K562 (cell line): ENCODE measurements around the gene LRP2. TPM values are rescaled to one million over a fixed set of nuclear protein-coding genes. Genes with fewer than 3 reads are reported as not detected.

ENCODE experiments used
- DMBX1 ChIP-seq: fragments of 250-450 bp; sonication (Bioruptor Pico); IDR thresholded peaks from 2 replicates; pipeline ENCODE4 v1.8.0; 2022; ENCODE audit warnings: inconsistent platforms, mild to moderate bottlenecking, moderate library complexity, borderline replicate concordance
- NONO ChIP-seq, 2 experiments: fragments of 200-400 bp in 1 of 2; fragments of 450-650 bp in 1 of 2; formaldehyde crosslinking in 1 of 2; IDR thresholded peaks; 2 replicates each; pipeline ENCODE4 v1.6.1; 2017; ENCODE audit warnings: low read depth in 2 of 2, mild to moderate bottlenecking in 2 of 2, moderate library complexity in 2 of 2, low read length in 1 of 2
- PHB2 ChIP-seq: fragments of 450-650 bp; IDR thresholded peaks from 2 replicates; pipeline ENCODE4 v1.6.1; 2017; ENCODE audit warnings: low read depth
- SP2 ChIP-seq: IDR thresholded peaks from 2 replicates; pipeline ENCODE4 v1.6.1; 2011; ENCODE audit warnings: mild to moderate bottlenecking, low read depth, low read length, moderate library complexity; ENCODE audit not compliant: poor library complexity, severe bottlenecking; ENCODE audit errors: extremely low read depth
- SRSF9 ChIP-seq: fragments of 200-400 bp; formaldehyde crosslinking; IDR thresholded peaks from 2 replicates; pipeline ENCODE4 v1.6.1; 2017; ENCODE audit warnings: low read depth, low read length, borderline replicate concordance
- TEAD4 ChIP-seq, 2 experiments: sonication (generic) in 1 of 2; formaldehyde crosslinking in 1 of 2; IDR thresholded peaks; 2 replicates each; pipeline versions ENCODE4 v1.6.1 to v1.8.0; 2012 to 2022; ENCODE audit warnings: borderline replicate concordance in 1 of 2, inconsistent platforms in 1 of 2, low read length in 1 of 2, mild to moderate bottlenecking in 1 of 2, missing genetic modification reagents in 1 of 2
- polyA plus RNA-seq, 8 experiments: library from polyadenylated mRNA; depleted of rRNA in 4 of 8; stranded (reverse) in 5 of 8; unstranded in 3 of 8; fragments of >200 nt; fragmentation: Nextera tagmentation in 2 of 8; fragmentation: Illumina TruSeq in 1 of 8; extraction: Ambion mirVana in 2 of 8; extraction: Trizol in 1 of 8; gene quantifications; 2 replicates each; pipeline versions ENCODE4 v1.2.1 to v1.2.3, GENCODE V29; 2011 to 2014; ENCODE audit warnings: inconsistent platforms in 1 of 8, missing spikeins in 1 of 8
- total RNA-seq, 7 experiments: library from RNA; depleted of rRNA in 6 of 7; stranded (reverse); fragments of >200 nt in 6 of 7; fragmentation: Illumina TruSeq in 2 of 7; extraction: Trizol in 2 of 7; gene quantifications; 2 replicates each; pipeline versions ENCODE4 v1.2.1 to v1.2.3, GENCODE V29; 2011 to 2021; ENCODE audit warnings: low replicate concordance in 1 of 7
- TF ChIP-seq, protein P1 (sequence below), 2 experiments: fragments of 450-650 bp; IDR thresholded peaks; 2 replicates each; pipeline ENCODE4 v1.6.1; 2016; ENCODE audit warnings: mild to moderate bottlenecking in 2 of 2, borderline replicate concordance in 1 of 2, low read depth in 1 of 2, moderate library complexity in 1 of 2
- TF ChIP-seq, protein P2 (sequence below): fragments of 450-650 bp; formaldehyde crosslinking; conservative IDR thresholded peaks from 2 replicates; pipeline ENCODE4 v1.4.0; 2022; ENCODE audit warnings: mild to moderate bottlenecking, missing genetic modification characterization
- TF ChIP-seq, protein P3 (sequence below), 2 experiments: fragments of 450-650 bp; IDR thresholded peaks; 2 replicates each; pipeline ENCODE4 v1.6.1; 2018; ENCODE audit warnings: mild to moderate bottlenecking in 2 of 2, low read depth in 1 of 2; ENCODE audit not compliant: partially characterized antibody in 2 of 2
- TF ChIP-seq, protein P4 (sequence below): fragments of 450-650 bp; formaldehyde crosslinking; IDR thresholded peaks from 2 replicates; pipeline ENCODE4 v1.4.0; 2020; ENCODE audit warnings: mild to moderate bottlenecking, moderate library complexity

Gene LRP2
- total and polyA plus RNA-seq, 9 of the 15 experiments (the other 6 are each of a cell fraction or from before 2014, with no cell fraction given) = 0.04 to 0.18 (median 0.11) TPM; not detected in 1

DNA sequence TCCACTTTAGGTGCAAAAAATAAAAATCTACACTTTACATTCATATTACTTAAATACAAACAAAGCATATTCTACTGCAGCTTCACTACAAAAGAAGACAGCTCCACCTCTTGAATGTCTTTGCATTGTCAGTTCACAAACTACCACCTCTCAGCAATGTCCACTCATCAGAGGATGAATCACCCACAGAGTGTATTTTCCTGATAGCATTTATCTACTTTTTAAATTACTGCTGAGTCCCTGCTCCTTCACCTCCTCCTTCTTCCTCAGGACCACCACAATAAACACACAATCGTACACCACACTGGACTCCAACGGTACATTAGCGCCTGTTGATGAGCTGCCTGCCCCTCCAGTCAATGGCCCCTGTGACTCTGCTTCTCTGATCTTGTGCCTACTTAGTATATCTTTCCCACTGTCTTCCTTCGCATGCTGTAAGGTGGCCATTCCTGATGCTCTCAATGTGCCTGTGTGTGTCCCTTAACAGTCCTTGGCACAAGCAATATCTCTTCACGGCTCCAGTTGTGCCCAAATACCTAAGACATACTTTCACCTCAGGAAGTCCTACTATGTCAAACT lies 172.0 kb downstream of the LRP2 start (continued):
- TF ChIP-seq, protein P1, sequence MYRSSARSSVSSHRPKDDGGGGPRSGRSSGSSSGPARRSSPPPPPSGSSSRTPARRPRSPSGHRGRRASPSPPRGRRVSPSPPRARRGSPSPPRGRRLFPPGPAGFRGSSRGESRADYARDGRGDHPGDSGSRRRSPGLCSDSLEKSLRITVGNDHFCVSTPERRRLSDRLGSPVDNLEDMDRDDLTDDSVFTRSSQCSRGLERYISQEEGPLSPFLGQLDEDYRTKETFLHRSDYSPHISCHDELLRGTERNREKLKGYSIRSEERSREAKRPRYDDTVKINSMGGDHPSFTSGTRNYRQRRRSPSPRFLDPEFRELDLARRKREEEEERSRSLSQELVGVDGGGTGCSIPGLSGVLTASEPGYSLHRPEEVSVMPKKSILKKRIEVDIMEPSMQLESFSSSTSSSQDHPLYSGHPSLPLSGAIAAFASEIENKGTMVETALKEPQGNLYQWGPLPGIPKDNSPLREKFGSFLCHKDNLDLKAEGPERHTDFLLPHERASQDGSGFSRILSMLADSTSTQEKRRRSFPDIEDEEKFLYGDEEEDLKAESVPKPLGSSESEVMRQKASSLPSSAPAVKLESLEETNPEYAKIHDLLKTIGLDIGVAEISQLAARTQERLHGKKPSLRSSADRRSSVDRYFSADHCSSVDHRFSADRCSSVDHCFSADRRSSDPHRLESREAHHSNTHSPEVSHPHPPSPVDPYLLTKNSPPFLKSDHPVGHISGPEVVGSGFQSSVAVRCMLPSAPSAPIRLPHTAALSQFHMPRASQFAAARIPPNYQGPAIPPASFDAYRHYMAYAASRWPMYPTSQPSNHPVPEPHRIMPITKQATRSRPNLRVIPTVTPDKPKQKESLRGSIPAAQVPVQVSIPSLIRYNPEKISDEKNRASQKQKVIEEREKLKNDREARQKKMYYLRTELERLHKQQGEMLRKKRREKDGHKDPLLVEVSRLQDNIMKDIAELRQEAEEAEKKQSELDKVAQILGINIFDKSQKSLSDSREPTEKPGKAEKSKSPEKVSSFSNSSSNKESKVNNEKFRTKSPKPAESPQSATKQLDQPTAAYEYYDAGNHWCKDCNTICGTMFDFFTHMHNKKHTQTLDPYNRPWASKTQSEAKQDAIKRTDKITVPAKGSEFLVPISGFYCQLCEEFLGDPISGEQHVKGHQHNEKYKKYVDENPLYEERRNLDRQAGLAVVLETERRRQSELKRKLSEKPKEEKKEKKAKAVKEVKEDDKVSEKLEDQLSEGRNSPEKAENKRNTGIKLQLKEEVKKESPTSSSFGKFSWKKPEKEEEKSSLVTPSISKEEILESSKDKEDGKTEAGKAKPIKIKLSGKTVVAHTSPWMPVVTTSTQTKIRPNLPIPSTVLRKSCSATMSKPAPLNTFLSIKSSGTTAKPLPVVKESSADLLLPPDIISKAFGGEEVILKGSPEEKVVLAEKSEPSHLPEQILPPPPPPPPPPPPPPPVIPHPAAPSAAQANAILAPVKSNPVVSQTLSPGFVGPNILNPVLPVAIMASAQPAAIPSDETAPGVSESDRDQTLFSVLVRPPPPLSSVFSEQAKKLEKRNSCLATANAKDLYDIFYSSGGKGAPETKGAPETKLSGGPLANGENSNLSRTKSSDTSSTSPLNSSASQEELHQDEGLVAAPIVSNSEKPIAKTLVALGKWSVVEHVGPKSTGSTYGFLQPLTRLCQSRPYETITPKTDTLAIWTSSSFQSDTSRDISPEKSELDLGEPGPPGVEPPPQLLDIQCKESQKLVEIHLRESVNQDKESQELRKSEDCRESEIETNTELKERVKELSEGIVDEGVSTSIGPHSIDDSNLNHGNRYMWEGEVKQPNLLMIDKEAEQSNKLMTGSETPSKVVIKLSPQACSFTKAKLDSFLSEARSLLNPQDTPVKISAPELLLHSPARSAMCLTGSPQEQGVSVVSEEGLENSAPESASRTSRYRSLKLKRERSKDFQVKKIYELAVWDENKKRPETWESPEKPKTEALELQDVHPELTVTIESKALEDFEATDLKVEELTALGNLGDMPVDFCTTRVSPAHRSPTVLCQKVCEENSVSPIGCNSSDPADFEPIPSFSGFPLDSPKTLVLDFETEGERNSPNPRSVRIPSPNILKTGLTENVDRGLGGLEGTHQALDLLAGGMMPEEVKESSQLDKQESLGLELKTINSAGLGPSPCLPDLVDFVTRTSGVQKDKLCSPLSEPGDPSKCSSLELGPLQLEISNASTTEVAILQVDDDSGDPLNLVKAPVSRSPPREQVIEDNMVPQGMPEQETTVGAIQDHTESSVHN (IDR thresholded peaks at IDR 0.05; ENCODE audit: borderline replicate concordance in 1 of 2, low read depth in 1 of 2) = no peak
- no peak for TF ChIP-seq SRSF9
- no peak for TF ChIP-seq PHB2
- no peak for TF ChIP-seq NONO (IDR thresholded peaks at IDR 0.05; ENCODE audit: low read depth in 2 of 2, low read length in 1 of 2)
- TF ChIP-seq, protein P2, sequence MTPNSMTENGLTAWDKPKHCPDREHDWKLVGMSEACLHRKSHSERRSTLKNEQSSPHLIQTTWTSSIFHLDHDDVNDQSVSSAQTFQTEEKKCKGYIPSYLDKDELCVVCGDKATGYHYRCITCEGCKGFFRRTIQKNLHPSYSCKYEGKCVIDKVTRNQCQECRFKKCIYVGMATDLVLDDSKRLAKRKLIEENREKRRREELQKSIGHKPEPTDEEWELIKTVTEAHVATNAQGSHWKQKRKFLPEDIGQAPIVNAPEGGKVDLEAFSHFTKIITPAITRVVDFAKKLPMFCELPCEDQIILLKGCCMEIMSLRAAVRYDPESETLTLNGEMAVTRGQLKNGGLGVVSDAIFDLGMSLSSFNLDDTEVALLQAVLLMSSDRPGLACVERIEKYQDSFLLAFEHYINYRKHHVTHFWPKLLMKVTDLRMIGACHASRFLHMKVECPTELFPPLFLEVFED = no peak
- TF ChIP-seq, protein P3, sequence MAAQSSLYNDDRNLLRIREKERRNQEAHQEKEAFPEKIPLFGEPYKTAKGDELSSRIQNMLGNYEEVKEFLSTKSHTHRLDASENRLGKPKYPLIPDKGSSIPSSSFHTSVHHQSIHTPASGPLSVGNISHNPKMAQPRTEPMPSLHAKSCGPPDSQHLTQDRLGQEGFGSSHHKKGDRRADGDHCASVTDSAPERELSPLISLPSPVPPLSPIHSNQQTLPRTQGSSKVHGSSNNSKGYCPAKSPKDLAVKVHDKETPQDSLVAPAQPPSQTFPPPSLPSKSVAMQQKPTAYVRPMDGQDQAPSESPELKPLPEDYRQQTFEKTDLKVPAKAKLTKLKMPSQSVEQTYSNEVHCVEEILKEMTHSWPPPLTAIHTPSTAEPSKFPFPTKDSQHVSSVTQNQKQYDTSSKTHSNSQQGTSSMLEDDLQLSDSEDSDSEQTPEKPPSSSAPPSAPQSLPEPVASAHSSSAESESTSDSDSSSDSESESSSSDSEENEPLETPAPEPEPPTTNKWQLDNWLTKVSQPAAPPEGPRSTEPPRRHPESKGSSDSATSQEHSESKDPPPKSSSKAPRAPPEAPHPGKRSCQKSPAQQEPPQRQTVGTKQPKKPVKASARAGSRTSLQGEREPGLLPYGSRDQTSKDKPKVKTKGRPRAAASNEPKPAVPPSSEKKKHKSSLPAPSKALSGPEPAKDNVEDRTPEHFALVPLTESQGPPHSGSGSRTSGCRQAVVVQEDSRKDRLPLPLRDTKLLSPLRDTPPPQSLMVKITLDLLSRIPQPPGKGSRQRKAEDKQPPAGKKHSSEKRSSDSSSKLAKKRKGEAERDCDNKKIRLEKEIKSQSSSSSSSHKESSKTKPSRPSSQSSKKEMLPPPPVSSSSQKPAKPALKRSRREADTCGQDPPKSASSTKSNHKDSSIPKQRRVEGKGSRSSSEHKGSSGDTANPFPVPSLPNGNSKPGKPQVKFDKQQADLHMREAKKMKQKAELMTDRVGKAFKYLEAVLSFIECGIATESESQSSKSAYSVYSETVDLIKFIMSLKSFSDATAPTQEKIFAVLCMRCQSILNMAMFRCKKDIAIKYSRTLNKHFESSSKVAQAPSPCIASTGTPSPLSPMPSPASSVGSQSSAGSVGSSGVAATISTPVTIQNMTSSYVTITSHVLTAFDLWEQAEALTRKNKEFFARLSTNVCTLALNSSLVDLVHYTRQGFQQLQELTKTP (IDR thresholded peaks at IDR 0.05; ENCODE audit: low read depth in 1 of 2, partially characterized antibody in 2 of 2) = no peak
- TF ChIP-seq, protein P4, sequence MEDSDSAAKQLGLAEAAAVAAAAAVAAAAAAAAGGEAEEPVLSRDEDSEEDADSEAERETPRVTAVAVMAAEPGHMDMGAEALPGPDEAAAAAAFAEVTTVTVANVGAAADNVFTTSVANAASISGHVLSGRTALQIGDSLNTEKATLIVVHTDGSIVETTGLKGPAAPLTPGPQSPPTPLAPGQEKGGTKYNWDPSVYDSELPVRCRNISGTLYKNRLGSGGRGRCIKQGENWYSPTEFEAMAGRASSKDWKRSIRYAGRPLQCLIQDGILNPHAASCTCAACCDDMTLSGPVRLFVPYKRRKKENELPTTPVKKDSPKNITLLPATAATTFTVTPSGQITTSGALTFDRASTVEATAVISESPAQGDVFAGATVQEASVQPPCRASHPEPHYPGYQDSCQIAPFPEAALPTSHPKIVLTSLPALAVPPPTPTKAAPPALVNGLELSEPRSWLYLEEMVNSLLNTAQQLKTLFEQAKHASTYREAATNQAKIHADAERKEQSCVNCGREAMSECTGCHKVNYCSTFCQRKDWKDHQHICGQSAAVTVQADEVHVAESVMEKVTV = no peak
- TF ChIP-seq SP2 = no peak
- TF ChIP-seq DMBX1 (CRISPR knock-in tag) = no peak
- peak; percentile 74 for TF ChIP-seq TEAD4 (IDR thresholded peaks at IDR 0.05; ENCODE audit: low read length)
- TF ChIP-seq TEAD4 (CRISPR knock-in tag; IDR thresholded peaks at IDR 0.05; ENCODE audit: borderline replicate concordance) = no peak
